GM12878 (cell line): Measurements from ENCODE around the gene HTR1A. TPM values are rescaled to one million over a fixed set of nuclear protein-coding genes. Genes with fewer than 3 reads are reported as not detected.

Source experiments
- ATAC-seq: fragments of 200-7000 bp; cut with Tn5 transposase; 3 replicates; pipeline ENCODE4 v1.9.1; 2020; ENCODE audit warnings: mild to moderate bottlenecking, moderate library complexity
- BruUV-seq: library from RNA; stranded (reverse); fragments of 400-500 nt; replicated peaks from 2 replicates; lab custom pipeline; 2021; lab: Mats Ljungman, UMichigan
- CTCF ChIA-PET: fragments of 300-600 bp; sonication (Branson Sonifier 250); formaldehyde crosslinking; extraction: SDS; loops from one replicate; lab custom pipeline; 2021; ENCODE audit warnings: inconsistent platforms; lab: Yijun Ruan, JAX
- POLR2A ChIA-PET: fragments of 350-600 bp; formaldehyde crosslinking; extraction: SDS; loops from one replicate; lab custom pipeline; 2021; ENCODE audit warnings: inconsistent platforms; lab: Charles Lee
- RAD21 ChIA-PET: fragments of 300-600 bp; sonication (Branson Sonifier 250); formaldehyde crosslinking; loops from one replicate; lab custom pipeline; 2023; ENCODE audit warnings: antibody characterized with exemption; ENCODE audit not compliant: unreplicated experiment; lab: Charles Lee
- SMC1A ChIA-PET: fragments of 300-600 bp; sonication (Branson Sonifier 250); formaldehyde crosslinking; loops from one replicate; lab custom pipeline; 2023; ENCODE audit not compliant: unreplicated experiment, uncharacterized antibody; lab: Charles Lee
- DNase-seq: peaks from one replicate; pipeline ENCODE4 v3.0.0-alpha.2; 2011; ENCODE audit warnings: low read depth, low spot score
- FAIRE-seq: peaks from 3 replicates; lab custom pipeline; 2011; peaks lifted over from hg19 to GRCh38; lab: Jason Lieb, UNC
- H2AFZ ChIP-seq: 2 replicates; pipeline ENCODE4 v1.6.0; 2011; ENCODE audit warnings: low read depth, low read length, control low read depth; ENCODE audit not compliant: control insufficient read depth
- H3K27ac ChIP-seq: 2 replicates; pipeline ENCODE4 v1.5.1; 2011; ENCODE audit warnings: control low read depth; ENCODE audit not compliant: control insufficient read depth, insufficient read depth
- H3K27me3 ChIP-seq, 2 experiments: replicated peaks in 1 of 2; 2 replicates each; pipeline versions ENCODE4 v1.6.0 to v1.6.1; 2011; ENCODE audit warnings: low read length in 1 of 2; ENCODE audit not compliant: control insufficient read depth in 2 of 2, insufficient read depth in 2 of 2
- H3K36me3 ChIP-seq, 2 experiments: 2 replicates each; pipeline ENCODE4 v1.5.1; 2011; ENCODE audit warnings: low read length in 1 of 2; ENCODE audit not compliant: control insufficient read depth in 2 of 2, insufficient read depth in 2 of 2
- H3K4me1 ChIP-seq: 2 replicates; pipeline ENCODE4 v1.6.1; 2011; ENCODE audit warnings: mild to moderate bottlenecking, low read length, moderate library complexity, mixed read lengths; ENCODE audit not compliant: control insufficient read depth, insufficient read depth
- H3K4me2 ChIP-seq: 2 replicates; pipeline ENCODE4 v1.6.0; 2011; ENCODE audit warnings: control low read depth; ENCODE audit not compliant: control insufficient read depth, insufficient read depth
- H3K4me3 ChIP-seq: fragments of 200-600 bp; sonication (generic); 2 replicates; pipeline ENCODE4 v1.5.1; 2016
- H3K79me2 ChIP-seq: 2 replicates; pipeline ENCODE4 v1.6.0; 2011; ENCODE audit warnings: low read length; ENCODE audit not compliant: control insufficient read depth, insufficient read depth
- H3K9ac ChIP-seq: 2 replicates; pipeline ENCODE4 v1.8.0; 2011; ENCODE audit warnings: low read length, control low read depth, mixed read lengths; ENCODE audit not compliant: control insufficient read depth, insufficient read depth
- H3K9me3 ChIP-seq: replicated peaks from 3 replicates; pipeline ENCODE4 v1.5.1; 2011; ENCODE audit warnings: mild to moderate bottlenecking, low read length; ENCODE audit not compliant: control insufficient read depth, insufficient read depth
- H4K20me1 ChIP-seq: 2 replicates; pipeline ENCODE4 v1.6.0; 2011; ENCODE audit not compliant: control insufficient read depth, insufficient read depth
- BCL11A ChIP-seq: IDR thresholded peaks from 2 replicates; pipeline ENCODE4 v1.6.1; 2011; ENCODE audit warnings: low read depth, low read length
- BRCA1 ChIP-seq: IDR thresholded peaks from 2 replicates; pipeline ENCODE4 v1.6.1; 2011; ENCODE audit warnings: low read depth, low read length, improper control_type of control experiment
- CHD1 ChIP-seq: IDR thresholded peaks from 2 replicates; pipeline ENCODE4 v1.6.1; 2012; ENCODE audit warnings: low read depth, low read length, improper control_type of control experiment
- MTA2 ChIP-seq: fragments of 450-650 bp; IDR thresholded peaks from 2 replicates; pipeline ENCODE4 v1.6.1; 2016; ENCODE audit warnings: low read depth, mild to moderate bottlenecking, moderate library complexity
- NFYB ChIP-seq: IDR thresholded peaks from 2 replicates; pipeline ENCODE4 v1.6.1; 2011; ENCODE audit warnings: low read depth, mild to moderate bottlenecking, low read length, improper control_type of control experiment, moderate library complexity; ENCODE audit not compliant: insufficient read depth
- PAX5 ChIP-seq: IDR thresholded peaks from 2 replicates; pipeline ENCODE4 v1.6.1; 2011; ENCODE audit warnings: low read depth, low read length, borderline replicate concordance
- POLR2AphosphoS5 ChIP-seq: IDR thresholded peaks from 2 replicates; pipeline ENCODE4 v1.6.1; 2011; ENCODE audit warnings: mild to moderate bottlenecking, low read length, inconsistent platforms
- RBBP5 ChIP-seq: fragments of 200-600 bp; sonication (generic); conservative IDR thresholded peaks from 2 replicates; pipeline ENCODE4 v1.6.1; 2016
- SPI1 ChIP-seq: IDR thresholded peaks from 2 replicates; pipeline ENCODE4 v1.6.1; 2011; ENCODE audit warnings: low read depth, mild to moderate bottlenecking, low read length, moderate library complexity, borderline replicate concordance; ENCODE audit not compliant: insufficient read depth
- SUZ12 ChIP-seq: fragments of 200-600 bp; sonication (generic); IDR thresholded peaks from one replicate; pipeline ENCODE4 v1.6.1; 2018; ENCODE audit warnings: antibody characterized with exemption, mild to moderate bottlenecking; ENCODE audit not compliant: unreplicated experiment
- ZBED1 ChIP-seq: IDR thresholded peaks from 2 replicates; pipeline ENCODE4 v1.6.1; 2016; ENCODE audit warnings: borderline replicate concordance
- ZNF687 ChIP-seq: fragments of 450-650 bp; IDR thresholded peaks from 2 replicates; pipeline ENCODE4 v1.6.1; 2017; ENCODE audit warnings: mild to moderate bottlenecking, moderate library complexity
- in situ Hi-C: fragments of 300-500 bp; cut with MboI; formaldehyde crosslinking; loops from 9 replicates; pipeline ENCODE4 v1.14.3; 2018; ENCODE audit warnings: mixed read lengths
- intact Hi-C: fragments of 100-400 bp; cut with micrococcal nuclease; formaldehyde crosslinking; loops from one replicate; pipeline ENCODE4 v1.14.2; 2022; ENCODE audit not compliant: unreplicated experiment
- polyA plus RNA-seq, 11 experiments: library from polyadenylated mRNA; depleted of rRNA in 4 of 11; unstranded in 6 of 11; stranded (reverse) in 5 of 11; fragments of >200 nt; fragmentation: Nextera tagmentation in 4 of 11; fragmentation: Illumina TruSeq in 1 of 11; extraction: Ambion mirVana in 4 of 11; extraction: Trizol in 1 of 11; gene quantifications; 1 replicate in 1 of 11; 2 replicates in 10 of 11; pipeline versions ENCODE4 v1.2.1 to v1.2.3, GENCODE V29; 2011 to 2016; ENCODE audit warnings: inconsistent platforms in 2 of 11, missing spikeins in 2 of 11, low read depth in 1 of 11
- total RNA-seq, 4 experiments: library from RNA; depleted of rRNA in 3 of 4; stranded (reverse); fragments of >200 nt in 3 of 4; fragmentation: Illumina TruSeq in 1 of 4; extraction: Trizol in 1 of 4; gene quantifications; 2 replicates each; pipeline versions ENCODE4 v1.2.1 to v1.2.3, GENCODE V29; 2013 to 2021
- TF ChIP-seq, protein P1 (sequence below): fragments of 450-650 bp; IDR thresholded peaks from 2 replicates; pipeline ENCODE4 v1.6.1; 2017; ENCODE audit warnings: mild to moderate bottlenecking, moderate library complexity
- TF ChIP-seq, protein P2 (sequence below): fragments of 450-650 bp; formaldehyde crosslinking; IDR thresholded peaks from 2 replicates; pipeline ENCODE4 v1.5.0; 2022; ENCODE audit warnings: mild to moderate bottlenecking, missing genetic modification characterization

HTR1A gene
- total and polyA plus RNA-seq, 10 of the 15 experiments (the other 5 are each of a cell fraction or from before 2014, with no cell fraction given): not detected

DNA sequence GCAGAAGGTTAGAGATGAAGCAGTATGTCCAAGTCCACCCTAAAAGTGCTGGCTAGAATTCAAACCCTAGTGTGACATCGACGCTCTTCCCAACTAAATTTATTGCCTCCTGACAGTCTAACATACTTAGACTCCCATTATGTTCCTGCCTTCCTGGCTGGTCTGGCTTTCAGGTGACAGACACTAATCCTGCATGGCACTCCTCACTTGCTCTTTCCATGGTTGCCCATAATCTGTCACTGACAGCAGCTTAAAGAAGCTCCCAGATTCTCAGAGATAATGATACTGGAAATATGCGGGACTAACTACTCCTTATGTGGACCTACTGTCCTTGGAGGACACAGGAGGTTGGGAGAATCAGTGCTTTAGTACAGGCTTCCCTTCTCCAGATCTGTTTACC is 41.7 kb upstream of the HTR1A start (continued):
- TF ChIP-seq SPI1: no peak
- TF ChIP-seq RBBP5: no peak
- TF ChIP-seq BCL11A: no peak
- no peak for TF ChIP-seq BRCA1

DNA sequence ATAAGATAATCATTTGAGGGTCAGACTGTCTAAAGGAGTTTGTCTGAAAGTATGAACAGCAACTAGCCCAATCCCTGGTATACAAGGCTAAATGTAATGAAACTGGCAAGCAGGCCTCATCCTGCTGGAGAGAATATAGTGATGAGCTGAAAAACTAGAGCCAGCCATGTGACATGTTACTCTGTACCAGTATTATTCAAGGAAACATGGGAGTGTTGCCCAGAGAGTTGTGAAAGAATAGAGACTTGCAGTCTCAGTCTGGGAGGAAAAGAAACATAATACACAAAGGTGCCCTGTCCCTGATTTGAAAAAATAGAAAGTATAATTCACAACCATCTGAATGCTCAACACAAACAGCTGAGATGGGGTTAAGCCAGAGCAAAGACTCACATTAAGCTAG is 37.9 kb upstream of the HTR1A start:
- H3K4me3 ChIP-seq: no peak overlapping the region
- no peaks in the 10 kb centered on the region for H3K27me3 ChIP-seq
- ChIA-PET RAD21 (no interaction called here), SMC1A (no interaction called here), CTCF (no interaction called here), POLR2A (no interaction called here)
- no peaks in the 10 kb centered on the region for H3K9me3 ChIP-seq
- H3K79me2 ChIP-seq: no peaks in the 10 kb centered on the region
- H3K4me1 ChIP-seq: no peaks in the 10 kb centered on the region
- no peaks in the 10 kb centered on the region for H4K20me1 ChIP-seq
- no peak overlapping the region for H3K27ac ChIP-seq
- H3K4me2 ChIP-seq: no peak overlapping the region
- no peaks in the 10 kb centered on the region for H3K36me3 ChIP-seq
- DNase-seq (no peak), FAIRE-seq (no peak), ATAC-seq (no peak)
- H2AFZ ChIP-seq: no peak overlapping the region
- intact Hi-C loops: no loop called here
- in situ Hi-C loops: no loop called here
- BruUV-seq: no TSS peak
- no peak overlapping the region for H3K9ac ChIP-seq
- TF ChIP-seq ZNF687: no peak
- no peak for TF ChIP-seq NFYB
- TF ChIP-seq, protein P1, sequence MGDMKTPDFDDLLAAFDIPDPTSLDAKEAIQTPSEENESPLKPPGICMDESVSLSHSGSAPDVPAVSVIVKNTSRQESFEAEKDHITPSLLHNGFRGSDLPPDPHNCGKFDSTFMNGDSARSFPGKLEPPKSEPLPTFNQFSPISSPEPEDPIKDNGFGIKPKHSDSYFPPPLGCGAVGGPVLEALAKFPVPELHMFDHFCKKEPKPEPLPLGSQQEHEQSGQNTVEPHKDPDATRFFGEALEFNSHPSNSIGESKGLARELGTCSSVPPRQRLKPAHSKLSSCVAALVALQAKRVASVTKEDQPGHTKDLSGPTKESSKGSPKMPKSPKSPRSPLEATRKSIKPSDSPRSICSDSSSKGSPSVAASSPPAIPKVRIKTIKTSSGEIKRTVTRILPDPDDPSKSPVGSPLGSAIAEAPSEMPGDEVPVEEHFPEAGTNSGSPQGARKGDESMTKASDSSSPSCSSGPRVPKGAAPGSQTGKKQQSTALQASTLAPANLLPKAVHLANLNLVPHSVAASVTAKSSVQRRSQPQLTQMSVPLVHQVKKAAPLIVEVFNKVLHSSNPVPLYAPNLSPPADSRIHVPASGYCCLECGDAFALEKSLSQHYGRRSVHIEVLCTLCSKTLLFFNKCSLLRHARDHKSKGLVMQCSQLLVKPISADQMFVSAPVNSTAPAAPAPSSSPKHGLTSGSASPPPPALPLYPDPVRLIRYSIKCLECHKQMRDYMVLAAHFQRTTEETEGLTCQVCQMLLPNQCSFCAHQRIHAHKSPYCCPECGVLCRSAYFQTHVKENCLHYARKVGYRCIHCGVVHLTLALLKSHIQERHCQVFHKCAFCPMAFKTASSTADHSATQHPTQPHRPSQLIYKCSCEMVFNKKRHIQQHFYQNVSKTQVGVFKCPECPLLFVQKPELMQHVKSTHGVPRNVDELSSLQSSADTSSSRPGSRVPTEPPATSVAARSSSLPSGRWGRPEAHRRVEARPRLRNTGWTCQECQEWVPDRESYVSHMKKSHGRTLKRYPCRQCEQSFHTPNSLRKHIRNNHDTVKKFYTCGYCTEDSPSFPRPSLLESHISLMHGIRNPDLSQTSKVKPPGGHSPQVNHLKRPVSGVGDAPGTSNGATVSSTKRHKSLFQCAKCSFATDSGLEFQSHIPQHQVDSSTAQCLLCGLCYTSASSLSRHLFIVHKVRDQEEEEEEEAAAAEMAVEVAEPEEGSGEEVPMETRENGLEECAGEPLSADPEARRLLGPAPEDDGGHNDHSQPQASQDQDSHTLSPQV: no peak
- TF ChIP-seq, protein P2, sequence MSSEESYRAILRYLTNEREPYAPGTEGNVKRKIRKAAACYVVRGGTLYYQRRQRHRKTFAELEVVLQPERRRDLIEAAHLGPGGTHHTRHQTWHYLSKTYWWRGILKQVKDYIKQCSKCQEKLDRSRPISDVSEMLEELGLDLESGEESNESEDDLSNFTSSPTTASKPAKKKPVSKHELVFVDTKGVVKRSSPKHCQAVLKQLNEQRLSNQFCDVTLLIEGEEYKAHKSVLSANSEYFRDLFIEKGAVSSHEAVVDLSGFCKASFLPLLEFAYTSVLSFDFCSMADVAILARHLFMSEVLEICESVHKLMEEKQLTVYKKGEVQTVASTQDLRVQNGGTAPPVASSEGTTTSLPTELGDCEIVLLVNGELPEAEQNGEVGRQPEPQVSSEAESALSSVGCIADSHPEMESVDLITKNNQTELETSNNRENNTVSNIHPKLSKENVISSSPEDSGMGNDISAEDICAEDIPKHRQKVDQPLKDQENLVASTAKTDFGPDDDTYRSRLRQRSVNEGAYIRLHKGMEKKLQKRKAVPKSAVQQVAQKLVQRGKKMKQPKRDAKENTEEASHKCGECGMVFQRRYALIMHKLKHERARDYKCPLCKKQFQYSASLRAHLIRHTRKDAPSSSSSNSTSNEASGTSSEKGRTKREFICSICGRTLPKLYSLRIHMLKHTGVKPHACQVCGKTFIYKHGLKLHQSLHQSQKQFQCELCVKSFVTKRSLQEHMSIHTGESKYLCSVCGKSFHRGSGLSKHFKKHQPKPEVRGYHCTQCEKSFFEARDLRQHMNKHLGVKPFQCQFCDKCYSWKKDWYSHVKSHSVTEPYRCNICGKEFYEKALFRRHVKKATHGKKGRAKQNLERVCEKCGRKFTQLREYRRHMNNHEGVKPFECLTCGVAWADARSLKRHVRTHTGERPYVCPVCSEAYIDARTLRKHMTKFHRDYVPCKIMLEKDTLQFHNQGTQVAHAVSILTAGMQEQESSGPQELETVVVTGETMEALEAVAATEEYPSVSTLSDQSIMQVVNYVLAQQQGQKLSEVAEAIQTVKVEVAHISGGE (CRISPR knock-in tag): no peak
- TF ChIP-seq PAX5: no peak
- TF ChIP-seq CHD1: no peak
- TF ChIP-seq POLR2AphosphoS5: no peak
- no peak for TF ChIP-seq ZBED1
- no peak for TF ChIP-seq MTA2
- TF ChIP-seq SUZ12: no peak
